ENCODE measurements around the gene ACOXL. TPM values are rescaled to one million over a fixed set of nuclear protein-coding genes. Genes with fewer than 3 reads are reported as not detected.

ACOXL gene
- total and polyA plus RNA-seq, 9 of the 15 experiments (the other 6 are each of a cell fraction or from before 2014, with no cell fraction given) = 0.31 to 0.56 TPM; not detected in 7

- Histone ChIP-seq H3K36me3 (ENCODE audit: control insufficient read depth, insufficient read depth, low read length) (no peaks in the 10 kb centered on the region), H3K4me1 (replicated peaks in 1 of 2; ENCODE audit: control insufficient read depth in 2 of 2, insufficient read depth in 2 of 2, low read length in 2 of 2) (peaks cover 0 to 4% of the 10 kb centered on the region in 2 experiments; a peak in 2 of 5 replicates), H3K4me3 (no peak overlapping the region), H3K27ac (ENCODE audit: extremely low read depth, low read depth, low read length) (no peak overlapping the region), H2AFZ (ENCODE audit: low read depth, low read length) (no peak overlapping the region), H3K9me3 (replicated peaks; ENCODE audit: control insufficient read depth, insufficient read depth, low read depth, low read length) (no peaks in the 10 kb centered on the region), H4K20me1 (replicated peaks; ENCODE audit: control insufficient read depth, insufficient read depth, low read length) (no peaks in the 10 kb centered on the region), H3K4me2 (ENCODE audit: insufficient read depth, low read length) (no peak overlapping the region), H3K27me3 (ENCODE audit: control insufficient read depth in 2 of 2, insufficient read depth in 2 of 2, low read length in 2 of 2) (peaks cover 13 to 21% of the 10 kb centered on the region in 2 experiments), H3K9ac (ENCODE audit: insufficient read depth in 1 of 2, low read depth in 2 of 2, low read length in 2 of 2) (no peak overlapping the region), H3K9me1 (ENCODE audit: control insufficient read depth, insufficient read depth, low read length) (no peaks in the 10 kb centered on the region), H3K79me2 (ENCODE audit: control insufficient read depth, insufficient read depth, low read length) (no peaks in the 10 kb centered on the region)
- intact Hi-C loops (cut with micrococcal nuclease) = no loop called here
- POLR2A ChIA-PET = interaction anchor here (1.7 kb wide), 1 partner anchor 10 kb away, joined by 4 read pairs; no protein-coding TSS in a partner anchor
- in situ Hi-C loops (cut with MboI) = no loop called here
- FAIRE-seq = no peak
- no peak for ATAC-seq
- no peak for DNase-seq (ENCODE audit: extremely low read depth in 1 of 4, low spot score in 3 of 4)
- no TSS peak for BruUV-seq (replicated peaks)
- WGBS (ENCODE audit: insufficient coverage, low coverage, missing lambda C conversion rate) = 9% methylated on average over 5 of the region's 5 CpGs
- CTCF ChIA-PET (ENCODE audit: low intra/inter-chr PET ratio) = no interaction called here
- TF ChIP-seq GABPB1 (CRISPR knock-in tag; IDR thresholded peaks at IDR 0.05) (no peak), ZNF609 (CRISPR knock-in tag; IDR thresholded peaks at IDR 0.05; ENCODE audit: borderline replicate concordance) (no peak), TOE1 (IDR thresholded peaks at IDR 0.05; ENCODE audit: borderline replicate concordance) (no peak), TOE1 (CRISPR knock-in tag; IDR thresholded peaks at IDR 0.05; ENCODE audit: borderline replicate concordance, low read depth) (no peak), CBFA2T2 (conservative IDR thresholded peaks at IDR 0.05) (no peak), ZNF75A (CRISPR knock-in tag; IDR thresholded peaks at IDR 0.05) (no peak), SLC30A9 (CRISPR knock-in tag; IDR thresholded peaks at IDR 0.05) (no peak), TEAD1 (CRISPR knock-in tag; IDR thresholded peaks at IDR 0.05) (no peak), PTBP1 (IDR thresholded peaks at IDR 0.05; ENCODE audit: low read depth, low read length) (no peak), MYBL2 (IDR thresholded peaks at IDR 0.05; ENCODE audit: low read depth) (no peak), MYBL2 (CRISPR knock-in tag; IDR thresholded peaks at IDR 0.05; ENCODE audit: borderline replicate concordance) (no peak), DMBX1 (CRISPR knock-in tag; IDR thresholded peaks at IDR 0.05; ENCODE audit: borderline replicate concordance) (no peak), RBM34 (IDR thresholded peaks at IDR 0.05; ENCODE audit: borderline replicate concordance, insufficient read depth, low read length) (no peak), EP300 (IDR thresholded peaks at IDR 0.05; ENCODE audit: low read length) (no peak), NELFE (IDR thresholded peaks at IDR 0.05; ENCODE audit: insufficient read depth, insufficient read length) (no peak), MIER1 (IDR thresholded peaks at IDR 0.05; ENCODE audit: low read depth) (no peak), CHAMP1 (IDR thresholded peaks at IDR 0.05) (no peak), DDX20 (tag; IDR thresholded peaks at IDR 0.05; ENCODE audit: low read depth) (no peak)
These were observed 11.8 kb upstream of the ACOXL start for GRCh38 chr2:110720547-110720946.

All from K562 (cell line).